ENCODE results near the gene ABCG1. TPM values are rescaled to one million over a fixed set of nuclear protein-coding genes. Genes with fewer than 3 reads are reported as not detected.

The ABCG1 gene
- total and polyA plus RNA-seq, 8 donors = 3.1 to 65.9 (median 15.6) TPM

- intact Hi-C loops (cut with DNase I; ENCODE audit: low total_unique reads) = no loop called here
- WGBS, 5 donors = 87 to 91% (median 90%) methylated on average over 13 of the region's 13 CpGs
- Histone ChIP-seq H3K4me1 (no peaks in the 10 kb centered on the region), H3K27me3 (no peaks in the 10 kb centered on the region), H3K27ac (no peak overlapping the region), H3K36me3 (peaks cover 6 to 95% (median 93%) of the 10 kb centered on the region in 4 donors), H3K9me3 (no peaks in the 10 kb centered on the region), H3K4me3 (no peak overlapping the region)
- no peak for TF ChIP-seq CTCF (IDR thresholded peaks at IDR 0.05)
- no peak for TF ChIP-seq EP300 (IDR thresholded peaks at IDR 0.05)
- TF ChIP-seq POLR2A (IDR thresholded peaks at IDR 0.05) = no peak
- TF ChIP-seq POLR2AphosphoS5 (IDR thresholded peaks at IDR 0.05) = no peak
- no peak for DNase-seq
Observed at GRCh38 chr21:42285569-42286245, 66.8 kb downstream of the ABCG1 start.

DNA sequence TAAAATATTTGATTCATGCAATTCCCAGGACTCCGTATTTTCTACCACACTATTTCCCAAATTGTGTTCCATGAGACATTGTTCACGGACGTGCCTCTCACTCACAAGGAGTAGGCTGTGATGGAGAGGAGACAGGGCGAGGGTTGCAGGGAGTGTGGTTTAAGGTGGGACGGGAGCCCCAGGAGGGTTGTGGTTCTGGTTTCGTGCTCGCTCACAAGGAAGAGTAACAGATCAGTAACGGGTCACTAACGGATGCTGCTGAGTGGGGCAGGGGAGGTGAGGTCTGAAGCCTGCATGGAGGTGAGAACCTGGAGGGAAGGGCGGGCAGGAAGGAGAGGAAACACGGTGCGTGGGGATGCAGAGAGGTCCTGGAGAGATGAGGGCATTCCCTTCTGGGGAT lies 67.5 kb downstream of the ABCG1 start:
- 86 to 94% (median 90%) methylated on average over 12 of the region's 12 CpGs for WGBS, 5 donors
- Histone ChIP-seq H3K27ac (no peak overlapping the region), H3K4me3 (no peak overlapping the region), H3K9me3 (no peaks in the 10 kb centered on the region), H3K27me3 (no peaks in the 10 kb centered on the region), H3K4me1 (no peaks in the 10 kb centered on the region), H3K36me3 (peaks cover 6 to 95% (median 93%) of the 10 kb centered on the region in 4 donors)
- no peak for TF ChIP-seq POLR2A (IDR thresholded peaks at IDR 0.05)
- no peak for TF ChIP-seq EP300 (IDR thresholded peaks at IDR 0.05)
- no peak for TF ChIP-seq CTCF (IDR thresholded peaks at IDR 0.05)
- TF ChIP-seq POLR2AphosphoS5 (IDR thresholded peaks at IDR 0.05) = no peak
- no peak for DNase-seq
- intact Hi-C loops (cut with DNase I; ENCODE audit: low total_unique reads) = no loop called here

DNA sequence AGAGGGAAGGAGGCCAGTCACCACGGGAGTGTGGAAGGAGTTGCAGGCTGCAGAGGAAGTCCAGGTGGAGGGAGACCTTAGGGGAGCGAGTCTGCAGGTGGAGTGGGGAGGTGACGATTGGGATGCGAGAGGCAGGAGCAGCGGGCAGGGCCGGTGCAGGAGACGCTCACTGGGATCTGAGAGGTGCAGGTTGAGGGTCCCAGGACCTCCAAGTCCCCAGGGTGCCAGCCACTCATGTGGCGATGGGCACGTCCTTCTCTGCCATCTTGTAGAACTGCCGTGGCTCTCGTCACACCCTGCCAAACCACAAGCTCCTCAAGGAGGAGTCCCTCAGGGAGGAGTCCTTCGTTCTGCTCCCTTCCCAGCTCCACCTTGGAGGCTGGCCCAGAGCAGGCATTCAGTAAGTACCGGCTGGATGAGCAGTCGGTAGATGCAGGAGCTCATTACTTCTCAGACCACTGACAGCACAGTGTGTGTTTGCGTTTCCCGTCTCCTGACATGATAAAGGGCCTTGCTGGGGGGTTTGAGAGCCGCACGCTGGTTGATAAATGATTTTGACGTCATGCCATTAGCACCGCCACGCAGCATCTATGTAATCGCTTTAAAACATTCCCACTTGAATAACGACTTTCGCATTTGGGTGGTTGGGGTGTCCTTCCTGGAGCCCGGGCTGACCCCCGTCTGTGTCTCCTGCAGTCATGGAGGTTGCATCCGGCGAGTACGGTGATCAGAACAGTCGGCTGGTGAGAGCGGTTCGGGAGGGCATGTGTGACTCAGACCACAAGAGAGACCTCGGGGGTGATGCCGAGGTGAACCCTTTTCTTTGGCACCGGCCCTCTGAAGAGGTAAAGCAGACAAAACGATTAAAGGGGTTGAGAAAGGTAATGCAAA lies 68.5 kb downstream of the ABCG1 start:
- no peak overlapping the region for H3K4me3 ChIP-seq
- H3K9me3 ChIP-seq = no peaks in the 10 kb centered on the region
- TF ChIP-seq CTCF (IDR thresholded peaks at IDR 0.05) = no peak
- TF ChIP-seq POLR2AphosphoS5 (IDR thresholded peaks at IDR 0.05) = no peak
- no peak for TF ChIP-seq POLR2A (IDR thresholded peaks at IDR 0.05)
- no peak for TF ChIP-seq EP300 (IDR thresholded peaks at IDR 0.05)
- peaks cover 2 to 95% (median 93%) of the 10 kb centered on the region in 4 donors for H3K36me3 ChIP-seq
- H3K4me1 ChIP-seq = no peaks in the 10 kb centered on the region
- H3K27me3 ChIP-seq = no peaks in the 10 kb centered on the region
- 83 to 90% (median 87%) methylated on average over 36 of the region's 36 CpGs for WGBS, 5 donors
- intact Hi-C loops (cut with DNase I; ENCODE audit: low total_unique reads) = no loop called here
- no peak for DNase-seq
- no peak overlapping the region for H3K27ac ChIP-seq

DNA sequence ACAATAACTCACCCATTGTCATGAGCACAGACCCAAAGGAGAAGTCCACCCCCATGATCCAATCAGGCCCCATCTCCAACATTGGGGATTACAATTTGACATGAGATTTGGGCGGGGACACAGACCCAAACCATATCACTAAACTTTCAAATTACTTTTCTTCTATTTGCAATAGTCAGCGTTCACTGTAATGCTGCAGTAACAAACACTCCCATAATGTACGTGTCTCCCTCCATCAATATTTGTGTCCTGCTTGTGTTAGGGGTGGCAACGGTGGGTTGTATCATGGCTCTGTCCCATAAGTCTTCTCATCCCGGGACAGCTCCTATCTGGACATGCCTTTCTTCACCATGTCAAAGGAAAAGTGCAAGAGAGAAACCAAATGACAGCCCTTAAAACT lies 70.0 kb downstream of the ABCG1 start:
- H3K4me1 ChIP-seq = no peaks in the 10 kb centered on the region
- intact Hi-C loops (cut with DNase I; ENCODE audit: low total_unique reads) = no loop called here
- DNase-seq = no peak
- TF ChIP-seq POLR2A (IDR thresholded peaks at IDR 0.05) (no peak), POLR2AphosphoS5 (IDR thresholded peaks at IDR 0.05) (no peak), CTCF (IDR thresholded peaks at IDR 0.05) (no peak), EP300 (IDR thresholded peaks at IDR 0.05) (no peak)
- H3K4me3 ChIP-seq = no peak overlapping the region
- no peaks in the 10 kb centered on the region for H3K9me3 ChIP-seq
- H3K27ac ChIP-seq = no peak overlapping the region
- no peaks in the 10 kb centered on the region for H3K27me3 ChIP-seq
- peaks cover 0 to 100% (median 92%) of the 10 kb centered on the region in 4 donors for H3K36me3 ChIP-seq
- WGBS, 5 donors = 91 to 98% (median 96%) methylated on average over 5 of the region's 5 CpGs

All from stomach (tissue), 9 donors.